H1 (cell line): ENCODE results near the gene FKBP10. TPM values are rescaled to one million over a fixed set of nuclear protein-coding genes. Genes with fewer than 3 reads are reported as not detected.

Experiments used
- CTCF ChIA-PET: fragments of 300-600 bp; sonication (Branson Sonifier 250); formaldehyde crosslinking; loops from one replicate; lab custom pipeline; 2021; ENCODE audit not compliant: partially characterized antibody; lab: Charles Lee
- POLR2A ChIA-PET: fragments of 300-600 bp; sonication (Branson Sonifier 250); formaldehyde crosslinking; loops from one replicate; lab custom pipeline; 2021; ENCODE audit warnings: inconsistent platforms; ENCODE audit not compliant: partially characterized antibody; lab: Charles Lee
- DNase-seq, 2 experiments: peaks; one replicate each; pipeline versions ENCODE4 v3.0.0 to v3.0.0-alpha.2; 2010 to 2022; ENCODE audit warnings: low spot score in 2 of 2, low read depth in 1 of 2, mixed read lengths in 1 of 2
- FAIRE-seq: peaks from 2 replicates; lab custom pipeline; 2011; peaks lifted over from hg19 to GRCh38; lab: Jason Lieb, UNC
- H2AFZ ChIP-seq: 2 replicates; pipeline ENCODE4 v1.8.1; 2012; ENCODE audit warnings: low read length, inconsistent platforms
- H2AK5ac ChIP-seq: 2 replicates; pipeline ENCODE4 v1.6.1; 2013; ENCODE audit warnings: low read depth, low read length
- H2BK120ac ChIP-seq: replicated peaks from 2 replicates; pipeline ENCODE3; 2013; ENCODE audit warnings: low read depth, low read length, inconsistent platforms
- H2BK12ac ChIP-seq: 2 replicates; pipeline ENCODE4 v1.6.1; 2013; ENCODE audit warnings: low read depth, low read length
- H2BK15ac ChIP-seq: 2 replicates; pipeline ENCODE4 v1.6.1; 2013; ENCODE audit warnings: low read length
- H2BK20ac ChIP-seq: 2 replicates; pipeline ENCODE4 v1.6.1; 2013; ENCODE audit warnings: low read length
- H2BK5ac ChIP-seq: 2 replicates; pipeline ENCODE4 v1.6.1; 2013; ENCODE audit warnings: low read depth, low read length
- H3K14ac ChIP-seq: 2 replicates; pipeline ENCODE4 v1.6.1; 2013; ENCODE audit warnings: inconsistent platforms; ENCODE audit not compliant: insufficient read length
- H3K18ac ChIP-seq: 2 replicates; pipeline ENCODE4 v1.6.1; 2013; ENCODE audit warnings: low read length; ENCODE audit errors: extremely low read depth
- H3K23ac ChIP-seq: 2 replicates; pipeline ENCODE4 v1.6.1; 2013; ENCODE audit warnings: inconsistent platforms; ENCODE audit not compliant: insufficient read length
- H3K23me2 ChIP-seq: 2 replicates; pipeline ENCODE4 v1.6.1; 2013; ENCODE audit warnings: low read depth, low read length
- H3K27ac ChIP-seq: 2 replicates; pipeline ENCODE4 v1.6.1; 2011; ENCODE audit warnings: low read depth, low read length, inconsistent platforms
- H3K27me3 ChIP-seq, 4 experiments: replicated peaks in 1 of 4; 1 replicate in 1 of 4; 2 replicates in 3 of 4; pipeline versions ENCODE4 v1.6.1 to v1.8.1; 2011 to 2013; ENCODE audit warnings: low read length in 3 of 4, mild to moderate bottlenecking in 3 of 4, inconsistent platforms in 2 of 4, mixed read lengths in 2 of 4, moderate library complexity in 1 of 4; ENCODE audit not compliant: control insufficient read depth in 3 of 4, insufficient read depth in 3 of 4; ENCODE audit errors: extremely low read depth in 1 of 4
- H3K36me3 ChIP-seq, 4 experiments: 2 replicates each; pipeline versions ENCODE4 v1.6.1 to v1.8.1; 2011 to 2013; ENCODE audit warnings: mild to moderate bottlenecking in 4 of 4, low read length in 3 of 4, moderate library complexity in 2 of 4, control low read depth in 1 of 4, inconsistent platforms in 1 of 4; ENCODE audit not compliant: insufficient read depth in 4 of 4, control insufficient read depth in 2 of 4
- H3K4ac ChIP-seq: replicated peaks from 2 replicates; pipeline ENCODE3; 2013; ENCODE audit warnings: low read length, low read depth, mixed read lengths, inconsistent platforms; ENCODE audit not compliant: insufficient read length
- H3K4me1 ChIP-seq, 4 experiments: replicated peaks in 1 of 4; 1 replicate in 1 of 4; 2 replicates in 3 of 4; pipeline versions ENCODE4 v1.6.1 to v1.8.1; 2011 to 2013; ENCODE audit warnings: low read length in 3 of 4, inconsistent platforms in 2 of 4, mixed read lengths in 1 of 4; ENCODE audit not compliant: insufficient read depth in 4 of 4, control insufficient read depth in 3 of 4
- H3K4me2 ChIP-seq, 2 experiments: 2 replicates each; pipeline versions ENCODE4 v1.6.1 to v1.8.1; 2011 to 2013; ENCODE audit warnings: low read depth in 2 of 2, low read length in 2 of 2, control low read depth in 1 of 2, inconsistent platforms in 1 of 2, mild to moderate bottlenecking in 1 of 2; ENCODE audit not compliant: insufficient read depth in 1 of 2
- H3K4me3 ChIP-seq, 4 experiments: fragments of 200-600, 300-600 bp in 1 of 4; sonication (generic), shearing (Covaris generic), sonication (Bioruptor Twin) in 1 of 4; 2 replicates each; pipeline versions ENCODE4 v1.5.1 to v1.8.1; 2011 to 2016; ENCODE audit warnings: low read length in 4 of 4, low read depth in 3 of 4, control low read depth in 2 of 4, inconsistent platforms in 2 of 4, mild to moderate bottlenecking in 2 of 4, mixed read lengths in 1 of 4, moderate library complexity in 1 of 4; ENCODE audit not compliant: insufficient read depth in 2 of 4; ENCODE audit errors: extremely low read depth in 1 of 4
- H3K56ac ChIP-seq: replicated peaks from 2 replicates; pipeline ENCODE3; 2013; ENCODE audit warnings: low read depth, mild to moderate bottlenecking, mixed read lengths, low read length, inconsistent platforms; ENCODE audit not compliant: insufficient read length
- H3K79me1 ChIP-seq: 2 replicates; pipeline ENCODE4 v1.6.1; 2013; ENCODE audit warnings: low read depth, low read length, control low read depth
- H3K79me2 ChIP-seq, 2 experiments: 2 replicates each; pipeline versions ENCODE4 v1.6.1 to v1.8.1; 2012 to 2013; ENCODE audit warnings: low read length in 2 of 2, mild to moderate bottlenecking in 2 of 2, inconsistent platforms in 1 of 2; ENCODE audit not compliant: insufficient read depth in 2 of 2, control insufficient read depth in 1 of 2
- H3K9ac ChIP-seq, 4 experiments: replicated peaks in 1 of 4; 1 replicate in 1 of 4; 2 replicates in 3 of 4; pipeline versions ENCODE4 v1.6.1 to v1.8.1; 2011 to 2013; ENCODE audit warnings: low read depth in 3 of 4, low read length in 3 of 4, control low read depth in 2 of 4, mild to moderate bottlenecking in 2 of 4, moderate library complexity in 2 of 4, inconsistent platforms in 1 of 4; ENCODE audit errors: extremely low read depth in 1 of 4
- H3K9me3 ChIP-seq, 2 experiments: 2 replicates each; pipeline versions ENCODE4 v1.6.1 to v1.8.1; 2012 to 2013; ENCODE audit warnings: mild to moderate bottlenecking in 2 of 2, moderate library complexity in 2 of 2, control low read depth in 1 of 2, inconsistent platforms in 1 of 2, low read depth in 1 of 2, low read length in 1 of 2, mixed read lengths in 1 of 2; ENCODE audit not compliant: insufficient read depth in 2 of 2
- H4K20me1 ChIP-seq, 2 experiments: replicated peaks in 1 of 2; 2 replicates each; pipeline versions ENCODE3 to v1.8.1; 2011 to 2013; ENCODE audit warnings: inconsistent platforms in 2 of 2, low read length in 2 of 2, mild to moderate bottlenecking in 1 of 2; ENCODE audit not compliant: insufficient read depth in 2 of 2, control insufficient read depth in 1 of 2
- H4K5ac ChIP-seq: 2 replicates; pipeline ENCODE4 v1.6.1; 2013; ENCODE audit warnings: low read length, low read depth, mixed read lengths, inconsistent platforms; ENCODE audit not compliant: insufficient read length
- H4K8ac ChIP-seq: 2 replicates; pipeline ENCODE4 v1.8.0; 2013; ENCODE audit warnings: mild to moderate bottlenecking, moderate library complexity, low read length, inconsistent platforms; ENCODE audit not compliant: insufficient read depth; ENCODE audit errors: extremely low read depth
- H4K91ac ChIP-seq: replicated peaks from 2 replicates; pipeline ENCODE3; 2013; ENCODE audit warnings: low read length, mixed read lengths, inconsistent platforms; ENCODE audit not compliant: insufficient read length
- BACH1 ChIP-seq: IDR thresholded peaks from 2 replicates; pipeline ENCODE4 v1.6.1; 2012; ENCODE audit warnings: low read length, improper control_type of control experiment
- CBX5 ChIP-seq: fragments of 300-800, 300-1000 bp; sonication (generic); IDR thresholded peaks from 2 replicates; pipeline ENCODE4 v1.7.1; 2016; ENCODE audit warnings: antibody characterized with exemption, low read length, low read depth
- CBX8 ChIP-seq: fragments of 300-800, 300-1000 bp; sonication (generic); IDR thresholded peaks from 2 replicates; pipeline ENCODE4 v1.7.1; 2016; ENCODE audit warnings: low read depth, low read length, borderline replicate concordance
- CHD1 ChIP-seq: IDR thresholded peaks from 2 replicates; pipeline ENCODE4 v1.6.1; 2012; ENCODE audit warnings: low read depth, low read length, improper control_type of control experiment
- CHD2 ChIP-seq: IDR thresholded peaks from 2 replicates; pipeline ENCODE4 v1.6.1; 2012; ENCODE audit warnings: low read length, improper control_type of control experiment
- EZH2 ChIP-seq: fragments of 200-600 bp; sonication (generic); IDR thresholded peaks from 2 replicates; pipeline ENCODE4 v1.7.1; 2012; ENCODE audit warnings: low read depth, mild to moderate bottlenecking, moderate library complexity, low read length, inconsistent platforms; ENCODE audit not compliant: severe bottlenecking
- POU5F1 ChIP-seq: IDR thresholded peaks from 2 replicates; pipeline ENCODE4 v1.6.1; 2011; ENCODE audit warnings: low read depth, mild to moderate bottlenecking, low read length, moderate library complexity
- RFX5 ChIP-seq: IDR thresholded peaks from 2 replicates; pipeline ENCODE4 v1.6.1; 2011; ENCODE audit warnings: low read depth, low read length, improper control_type of control experiment, borderline replicate concordance
- RXRA ChIP-seq: IDR thresholded peaks from 2 replicates; pipeline ENCODE4 v1.6.1; 2011; ENCODE audit warnings: low read depth, mild to moderate bottlenecking, low read length, moderate library complexity; ENCODE audit not compliant: insufficient read depth
- SIX5 ChIP-seq: IDR thresholded peaks from 2 replicates; pipeline ENCODE4 v1.6.1; 2011; ENCODE audit warnings: mild to moderate bottlenecking, low read depth, low read length
- TAF7 ChIP-seq: optimal IDR thresholded peaks from 2 replicates; pipeline ENCODE3; 2011; ENCODE audit warnings: low read depth, mild to moderate bottlenecking, inconsistent platforms, low read length, moderate library complexity, borderline replicate concordance
- TCF12 ChIP-seq: IDR thresholded peaks from 2 replicates; pipeline ENCODE4 v1.6.1; 2011; ENCODE audit warnings: low read depth, mild to moderate bottlenecking, low read length
- YY1 ChIP-seq: IDR thresholded peaks from 2 replicates; pipeline ENCODE4 v1.6.1; 2011; ENCODE audit warnings: low read depth, mild to moderate bottlenecking, low read length
- WGBS, 2 experiments: shearing (Covaris generic) in 1 of 2; methylation state at CpG; one replicate each; pipeline versions ENCODE4 v1.1.6 to v1.1.7; 2013 to 2015; ENCODE audit warnings: low lambda C conversion rate in 2 of 2, mixed read lengths in 2 of 2, inconsistent platforms in 1 of 2, low coverage in 1 of 2, missing lambda C conversion rate in 1 of 2; ENCODE audit not compliant: insufficient replicate concordance in 2 of 2, insufficient coverage in 1 of 2, insufficient read length in 1 of 2; ENCODE audit errors: extremely low coverage in 1 of 2, missing lambda C conversion rate in 1 of 2; 5-methylcytosine and 5-hydroxymethylcytosine counted together
- polyA plus RNA-seq, 7 experiments: library from polyadenylated mRNA; depleted of rRNA in 3 of 7; stranded (reverse) in 5 of 7; unstranded in 2 of 7; fragments of >200 nt in 5 of 7; fragments of 200-250 nt in 2 of 7; gene quantifications; 1 replicate in 5 of 7; 2 replicates in 1 of 7; 4 replicates in 1 of 7; pipeline versions ENCODE4 v1.2.1 to v1.2.3, GENCODE V29; 2011 to 2013; ENCODE audit warnings: missing spikeins in 2 of 7, mixed read lengths in 2 of 7
- total RNA-seq: library from RNA; stranded (reverse); fragmentation: NEBNext Ultra II Directional; extraction: Animal tissue kit (Norgen Biotek cat#: 25700); gene quantifications from 2 replicates; pipeline ENCODE4 v1.2.1, GENCODE V29; 2021

The FKBP10 gene
- total and polyA plus RNA-seq, 2 of the 8 experiments (the other 6 are each of a cell fraction or from before 2014, with no cell fraction given): 173 to 283 TPM

DNA sequence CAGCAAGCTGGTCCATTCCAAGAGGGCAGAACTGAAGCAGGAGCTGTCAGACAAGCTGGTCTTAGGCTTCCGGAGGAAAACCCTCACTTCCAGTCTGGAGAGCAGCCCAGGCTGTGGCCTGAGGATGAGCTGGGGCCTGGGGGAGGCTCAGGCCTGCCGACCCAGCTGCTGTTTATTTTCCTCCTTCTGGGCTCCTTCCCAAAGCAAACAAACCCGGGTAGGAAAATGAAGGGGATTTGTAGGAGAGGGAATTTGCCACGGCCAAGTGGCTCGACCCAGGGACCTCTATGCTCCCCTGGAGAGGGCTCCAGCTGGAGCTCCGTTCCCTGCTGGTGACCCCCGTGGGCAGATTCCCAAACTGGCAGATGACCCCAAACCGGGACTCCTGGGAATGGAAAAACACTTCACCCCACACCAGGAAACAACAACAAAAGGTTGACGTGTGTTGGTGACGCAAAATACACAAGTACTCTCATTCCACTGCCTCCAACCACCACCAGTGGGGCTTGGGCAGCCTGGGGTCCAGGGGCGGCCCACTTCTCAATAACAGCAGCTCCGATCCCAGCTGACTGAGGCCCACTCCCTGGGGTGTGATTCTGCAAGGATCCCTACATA lies 35.1 kb upstream of the FKBP10 start:
- Histone ChIP-seq H3K9me3 (no peaks in the 10 kb centered on the region), H3K14ac (no peak overlapping the region), H4K5ac (no peak overlapping the region), H2BK12ac (peak overlapping the region; percentile 88; the same call in 1 of the 2 replicates), H2BK20ac (peak overlapping the region; percentile 72; the same call in 1 of the 2 replicates), H3K4me3 (no peak overlapping the region), H3K56ac (no peak overlapping the region), H2BK120ac (no peak overlapping the region), H3K79me1 (peaks cover 19% of the 10 kb centered on the region), H3K79me2 (peaks cover 0 to 64% of the 10 kb centered on the region in 2 experiments; a peak in 3 of 4 replicates), H2AFZ (no peak overlapping the region), H3K18ac (peak overlapping the region; percentile 73), H3K36me3 (no peaks in the 10 kb centered on the region), H3K23ac (no peak overlapping the region), H3K4me1 (peaks cover 0 to 49% (median 29%) of the 10 kb centered on the region in 4 experiments; a peak in 6 of 7 replicates), H3K27ac (no peak overlapping the region), H3K9ac (no peak overlapping the region), H2BK15ac (no peak overlapping the region), H4K91ac (peak overlapping the region; percentile 72), H4K8ac (peak overlapping the region; percentile 23; the same call in 1 of the 2 replicates), H3K4ac (peak overlapping the region; percentile 53), H3K4me2 (no peak overlapping the region), H3K23me2 (no peaks in the 10 kb centered on the region), H2BK5ac (peak overlapping the region; percentile 10; the same call in 1 of the 2 replicates), H4K20me1 (peaks cover 4 to 18% of the 10 kb centered on the region in 2 experiments), H3K27me3 (no peaks in the 10 kb centered on the region), H2AK5ac (peak overlapping the region; percentile 75; the same call in 1 of the 2 replicates)
- ChIA-PET POLR2A (interaction anchor here (0.7 to 7.5 kb wide), 16 partner anchors 8 to 347 kb away, joined by 3 to 83 read pairs (median 4); partner anchors contain the start of genes HAP1, JUP and ODAD4), CTCF (interaction anchor here (0.7 to 6.8 kb wide), 9 partner anchors 8 to 136 kb away, joined by 3 to 55 read pairs (median 4); partner anchors contain the start of gene JUP)
- DNase-seq (no peak), FAIRE-seq (no peak)
- 85% methylated on average over 12 of the region's 12 CpGs; no CpG with 5 or more reads in 1 of the 2 experiments for WGBS, 2 experiments
- TF ChIP-seq RFX5 (no peak), RXRA (no peak), CBX8 (no peak), CHD1 (no peak), CBX5 (no peak), TAF7 (no peak), TCF12 (no peak), SIX5 (no peak), YY1 (no peak), BACH1 (no peak), EZH2 (no peak), POU5F1 (no peak), CHD2 (no peak)
